ENCODE data around the gene CPM. TPM values are rescaled to one million over a fixed set of nuclear protein-coding genes. Genes with fewer than 3 reads are reported as not detected.

CPM gene
- polyA plus RNA-seq, 3 donors = 8.4 to 32.4 (median 26.2) TPM

GRCh38 chr12:68882251-68882964, 50.6 kb downstream of the CPM start:
- no peaks in the 10 kb centered on the region for H3K4me1 Mint-ChIP-seq
- Histone ChIP-seq H4K20me1 (ENCODE audit: insufficient read depth, low read length) (no peaks in the 10 kb centered on the region), H2AFZ (ENCODE audit: insufficient read depth, low read depth, low read length, poor library complexity, severe bottlenecking) (no peak overlapping the region), H3K4me3 (replicated peaks in 1 of 3; ENCODE audit: low read depth in 2 of 3, low read length in 3 of 3) (no peak overlapping the region), H3K79me2 (ENCODE audit: insufficient read depth, low read length) (no peaks in the 10 kb centered on the region), H3K27me3 (ENCODE audit: control insufficient read depth in 2 of 2, insufficient read depth in 2 of 2, low read length in 2 of 2) (no peaks in the 10 kb centered on the region), H3K36me3 (replicated peaks in 1 of 2; ENCODE audit: control insufficient read depth in 1 of 2, insufficient read depth in 2 of 2, low read length in 2 of 2) (peaks cover 10 to 60% of the 10 kb centered on the region in 2 donors), H3K9me3 (replicated peaks in 1 of 2; ENCODE audit: control insufficient read depth in 1 of 2, insufficient read depth in 1 of 2, low read length in 2 of 2) (peaks cover 0 to 3% of the 10 kb centered on the region in 2 donors), H3K4me2 (replicated peaks; ENCODE audit: extremely low read depth, low read length, poor library complexity, severe bottlenecking) (no peak overlapping the region), H3K4me1 (ENCODE audit: control insufficient read depth in 1 of 2, insufficient read depth in 2 of 2, low read length in 2 of 2) (no peaks in the 10 kb centered on the region), H3K9ac (ENCODE audit: insufficient read depth, low read length, poor library complexity, severe bottlenecking) (no peak overlapping the region), H3K27ac (ENCODE audit: low read depth in 1 of 2, low read length in 2 of 2) (no peak overlapping the region)
- WGBS (ENCODE audit: insufficient coverage) = no CpG with 5 or more reads among the region's 4 CpGs
- no peak for DNase-seq
- intact Hi-C loops (cut with micrococcal nuclease) = no loop called here
- H3K27ac Mint-ChIP-seq = no peak overlapping the region
- peaks cover 0 to 2% (median 0%) of the 10 kb centered on the region in 3 donors for H3K27me3 Mint-ChIP-seq (ENCODE audit: low read depth in 3 of 3)
- H3K4me3 Mint-ChIP-seq = no peak overlapping the region
- TF ChIP-seq CTCF (IDR thresholded peaks at IDR 0.05) = no peak
- peaks cover 0 to 13% (median 3%) of the 10 kb centered on the region in 7 donors for H3K9me3 Mint-ChIP-seq
- peaks cover 44 to 62% of the 10 kb centered on the region in 2 donors for H3K36me3 Mint-ChIP-seq

GRCh38 chr12:68880660-68881325, 52.2 kb downstream of the CPM start:
- Histone ChIP-seq H4K20me1 (ENCODE audit: insufficient read depth, low read length) (no peaks in the 10 kb centered on the region), H2AFZ (ENCODE audit: insufficient read depth, low read depth, low read length, poor library complexity, severe bottlenecking) (no peak overlapping the region), H3K79me2 (ENCODE audit: insufficient read depth, low read length) (no peaks in the 10 kb centered on the region), H3K4me2 (replicated peaks; ENCODE audit: extremely low read depth, low read length, poor library complexity, severe bottlenecking) (no peak overlapping the region), H3K9ac (ENCODE audit: insufficient read depth, low read length, poor library complexity, severe bottlenecking) (no peak overlapping the region), H3K27me3 (ENCODE audit: control insufficient read depth in 2 of 2, insufficient read depth in 2 of 2, low read length in 2 of 2) (no peaks in the 10 kb centered on the region), H3K36me3 (replicated peaks in 1 of 2; ENCODE audit: control insufficient read depth in 1 of 2, insufficient read depth in 2 of 2, low read length in 2 of 2) (peaks cover 10 to 59% of the 10 kb centered on the region in 2 donors), H3K27ac (ENCODE audit: low read depth in 1 of 2, low read length in 2 of 2) (no peak overlapping the region), H3K4me3 (replicated peaks in 1 of 3; ENCODE audit: low read depth in 2 of 3, low read length in 3 of 3) (no peak overlapping the region), H3K9me3 (replicated peaks in 1 of 2; ENCODE audit: control insufficient read depth in 1 of 2, insufficient read depth in 1 of 2, low read length in 2 of 2) (peaks cover 0 to 3% of the 10 kb centered on the region in 2 donors), H3K4me1 (ENCODE audit: control insufficient read depth in 1 of 2, insufficient read depth in 2 of 2, low read length in 2 of 2) (no peaks in the 10 kb centered on the region)
- H3K4me3 Mint-ChIP-seq = no peak overlapping the region
- peaks cover 0 to 13% (median 3%) of the 10 kb centered on the region in 7 donors for H3K9me3 Mint-ChIP-seq
- WGBS (ENCODE audit: insufficient coverage) = 80% methylated on average over 1 of the region's 5 CpGs
- H3K4me1 Mint-ChIP-seq = no peaks in the 10 kb centered on the region
- H3K36me3 Mint-ChIP-seq = peaks cover 53 to 71% of the 10 kb centered on the region in 2 donors
- no peak for DNase-seq
- intact Hi-C loops (cut with micrococcal nuclease) = no loop called here
- H3K27ac Mint-ChIP-seq = no peak overlapping the region
- H3K27me3 Mint-ChIP-seq (ENCODE audit: low read depth in 3 of 3) = peaks cover 0 to 2% (median 0%) of the 10 kb centered on the region in 3 donors
- TF ChIP-seq CTCF (IDR thresholded peaks at IDR 0.05) = no peak
